MCF 10A (cell line): ENCODE results near the gene DDR1. TPM values are rescaled to one million over a fixed set of nuclear protein-coding genes. Genes with fewer than 3 reads are reported as not detected.

Experiments used
- Bru-seq: library from RNA; stranded (reverse); fragments of 400-500 nt; gene quantifications from one replicate; lab custom pipeline; 2021; lab: Mats Ljungman, UMichigan
- BruChase-seq, 2 experiments: library from RNA; stranded (reverse); fragments of 400-500 nt; gene quantifications; one replicate each; lab custom pipeline; 2021; lab: Mats Ljungman, UMichigan
- BruUV-seq: library from RNA; stranded (reverse); fragments of 400-500 nt; replicated peaks from 2 replicates; lab custom pipeline; 2021; lab: Mats Ljungman, UMichigan
- CTCF ChIA-PET: fragments of 300-600 bp; sonication (Branson Sonifier 250); formaldehyde crosslinking; extraction: SDS; loops from one replicate; lab custom pipeline; 2021; ENCODE audit warnings: antibody characterized with exemption, inconsistent platforms; lab: Yijun Ruan, JAX
- POLR2A ChIA-PET: fragments of 300-600, 350-650 bp; sonication (Branson Sonifier 250); formaldehyde crosslinking; extraction: SDS; loops from one replicate; lab custom pipeline; 2020; ENCODE audit warnings: antibody characterized with exemption, inconsistent platforms; lab: Yijun Ruan, JAX
- DNase-seq: peaks from one replicate; pipeline ENCODE4 v3.0.0-alpha.2; 2018; ENCODE audit not compliant: unreplicated experiment
- H3K27ac Mint-ChIP-seq: one replicate; pipeline ENCODE4 v1.8.0; 2022; ENCODE audit warnings: mild to moderate bottlenecking, low read depth, mixed read lengths; ENCODE audit not compliant: unreplicated experiment
- H3K27me3 Mint-ChIP-seq: one replicate; pipeline ENCODE4 v1.8.0; 2022; ENCODE audit warnings: mixed read lengths; ENCODE audit not compliant: insufficient read depth, unreplicated experiment
- H3K36me3 Mint-ChIP-seq: one replicate; pipeline ENCODE4 v1.8.0; 2022; ENCODE audit warnings: mild to moderate bottlenecking, moderate library complexity, mixed read lengths; ENCODE audit not compliant: insufficient read depth, unreplicated experiment
- H3K4me1 Mint-ChIP-seq: one replicate; pipeline ENCODE4 v1.8.0; 2022; ENCODE audit warnings: mixed read lengths; ENCODE audit not compliant: insufficient read depth, unreplicated experiment
- H3K4me3 Mint-ChIP-seq: one replicate; pipeline ENCODE4 v1.8.0; 2022; ENCODE audit warnings: mild to moderate bottlenecking, moderate library complexity, mixed read lengths; ENCODE audit not compliant: unreplicated experiment
- H3K9me3 Mint-ChIP-seq: one replicate; pipeline ENCODE4 v1.8.0; 2022; ENCODE audit warnings: mixed read lengths; ENCODE audit not compliant: unreplicated experiment
- CTCF ChIP-seq: fragments of 200-600 bp; IDR thresholded peaks from one replicate; pipeline ENCODE4 v1.8.0; 2022; ENCODE audit warnings: antibody characterized with exemption, mild to moderate bottlenecking; ENCODE audit not compliant: unreplicated experiment
- intact Hi-C: fragments of 100-400 bp; cut with micrococcal nuclease; formaldehyde crosslinking; loops from 2 replicates; pipeline ENCODE4 v1.14.1; 2022
- long read RNA-seq: library from polyadenylated mRNA; stranded (forward); transcript quantifications from one replicate; pipeline ENCODE4 v2.0.0, GENCODE V29; 2022
- total RNA-seq: library from RNA; stranded (reverse); gene quantifications from 2 replicates; pipeline ENCODE4 v1.2.3, GENCODE V29; 2022

The DDR1 gene
- total RNA-seq (59.7 and 66.0 TPM in 2 replicates), Bru-seq, nascent RNA (percentile 52 among the genes with signal in this experiment), BruChase-seq, experiment 1, labeled RNA remaining after a 6-hour chase (percentile 77 among the genes with signal in this experiment), BruChase-seq, experiment 2, labeled RNA remaining after a 2-hour chase (percentile 60 among the genes with signal in this experiment)
- long read RNA-seq, partial matches to known transcripts: 39 of 77 reads
- long read RNA-seq, other reads (novel, unspliced or antisense): 26 of 77 reads

GRCh38 chr6:30883685-30884520 is at the start of gene DDR1:
Gene DDR1 (plus strand): TSS chr6:30884519. CDS start chr6:30888730, 4,211 bp downstream.
- TF ChIP-seq CTCF: no peak
- Mint-ChIP-seq H3K27ac (peak within 1 kb of the TSS; percentile 95), H3K27me3 (no peaks in the 10 kb centered on the region), H3K4me1 (peaks cover 49% of the 10 kb centered on the region), H3K4me3 (peak within 1 kb of the TSS; percentile 83), H3K9me3 (no peaks in the 10 kb centered on the region), H3K36me3 (peaks cover 16% of the 10 kb centered on the region)
- POLR2A ChIA-PET: interaction anchor here (0.6 to 7.2 kb wide), 45 partner anchors 7 to 770 kb away, joined by 3 to 100 read pairs (median 6); partner anchors contain the start of genes DHX16, FLOT1, GTF2H4 and IER3
- intact Hi-C loops: loop anchor here (2.0 kb wide), 2 partner anchors 25 to 141 kb away; partner anchors contain the start of genes FLOT1 and GTF2H4
- no TSS peak for BruUV-seq
- CTCF ChIA-PET: interaction anchor here (0.6 to 6.3 kb wide), 14 partner anchors 20 to 203 kb away, joined by 3 to 54 read pairs (median 8); partner anchors contain the start of genes IER3 and VARS2
- peak; percentile 95 for DNase-seq

- Mint-ChIP-seq H3K4me1 (peaks cover 12% of the 10 kb centered on the region), H3K36me3 (no peaks in the 10 kb centered on the region), H3K27me3 (no peaks in the 10 kb centered on the region), H3K4me3 (no peak overlapping the region), H3K27ac (no peak overlapping the region), H3K9me3 (no peaks in the 10 kb centered on the region)
- BruUV-seq: no TSS peak
- DNase-seq: no peak
- TF ChIP-seq CTCF: no peak
- CTCF ChIA-PET: interaction anchor here (1.1 to 2.5 kb wide), 2 partner anchors 42 to 44 kb away, joined by 3 to 12 read pairs; no protein-coding TSS in a partner anchor
- POLR2A ChIA-PET: interaction anchor here (0.5 to 1.7 kb wide), 2 partner anchors 43 to 115 kb away, joined by 3 to 8 read pairs; no protein-coding TSS in a partner anchor
- intact Hi-C loops: no loop called here
These were observed 49.7 kb upstream of the DDR1 start for GRCh38 chr6:30834646-30835045.

GRCh38 chr6:30835576-30835975 is 48.7 kb upstream of the DDR1 start:
- no TSS peak for BruUV-seq
- intact Hi-C loops: no loop called here
- H3K4me3 Mint-ChIP-seq: no peak overlapping the region
- TF ChIP-seq CTCF: no peak
- POLR2A ChIA-PET: interaction anchor here (0.6 to 1.7 kb wide), 3 partner anchors 9 to 72 kb away, joined by 3 to 8 read pairs (median 4); partner anchors contain the start of gene GTF2H4
- H3K36me3 Mint-ChIP-seq: no peaks in the 10 kb centered on the region
- no peaks in the 10 kb centered on the region for H3K27me3 Mint-ChIP-seq
- H3K27ac Mint-ChIP-seq: no peak overlapping the region
- H3K9me3 Mint-ChIP-seq: no peaks in the 10 kb centered on the region
- DNase-seq: no peak
- CTCF ChIA-PET: interaction anchor here (1.1 to 2.5 kb wide), 2 partner anchors 41 to 43 kb away, joined by 3 to 12 read pairs; no protein-coding TSS in a partner anchor
- H3K4me1 Mint-ChIP-seq: peaks cover 16% of the 10 kb centered on the region
